Pons (tissue), 1 donor: ENCODE measurements around the gene INPP4B.
"Not testable (repeated sequence)": the region's sequence is repeated elsewhere in the genome, so short reads cannot be mapped to it uniquely, and the experiment has no call there.

ENCODE experiments used
- DNase-seq: peaks from one replicate; pipeline ENCODE4 v3.0.0-alpha.2; 2016; ENCODE audit warnings: low spot score

The INPP4B gene

GRCh38 chr4:142683503-142683902, 162.6 kb downstream of the INPP4B start:
- no peak for DNase-seq

- no peak for DNase-seq
These were observed 174.6 kb downstream of the INPP4B start for GRCh38 chr4:142671516-142671915.

- no peak for DNase-seq
These were observed 182.3 kb downstream of the INPP4B start for GRCh38 chr4:142663828-142664227.

- no peak for DNase-seq
These were observed 185.4 kb downstream of the INPP4B start for GRCh38 chr4:142660728-142661127.

GRCh38 chr4:142656178-142656577, 189.9 kb downstream of the INPP4B start:
- DNase-seq, result no peak

- no peak for DNase-seq
These were observed 197.7 kb downstream of the INPP4B start for GRCh38 chr4:142648378-142648777.

- no peak for DNase-seq
These were observed 200.5 kb downstream of the INPP4B start for GRCh38 chr4:142645475-142646108.

GRCh38 chr4:142644628-142645027, 201.5 kb downstream of the INPP4B start:
- DNase-seq, result not testable (repeated sequence)

- no peak for DNase-seq
These were observed 208.5 kb downstream of the INPP4B start for GRCh38 chr4:142637614-142638013.

GRCh38 chr4:142631836-142632235, 214.3 kb downstream of the INPP4B start:
- no peak for DNase-seq

- no peak for DNase-seq
These were observed 230.8 kb downstream of the INPP4B start for GRCh38 chr4:142615324-142615665.

- DNase-seq, result no peak
These were observed 231.3 kb downstream of the INPP4B start for GRCh38 chr4:142614621-142615323.

GRCh38 chr4:142607976-142608375, 238.1 kb downstream of the INPP4B start:
- no peak for DNase-seq

- DNase-seq, result no peak
These were observed 245.1 kb downstream of the INPP4B start for GRCh38 chr4:142600952-142601351.

GRCh38 chr4:142598132-142598531, 248.0 kb downstream of the INPP4B start:
- no peak for DNase-seq

GRCh38 chr4:142596595-142596994, 249.5 kb downstream of the INPP4B start:
- DNase-seq, result no peak

GRCh38 chr4:142596121-142596520, 250.0 kb downstream of the INPP4B start:
- no peak for DNase-seq

- no peak for DNase-seq
These were observed 250.8 kb downstream of the INPP4B start for GRCh38 chr4:142595222-142595871.

- DNase-seq, result no peak
These were observed 260.7 kb downstream of the INPP4B start for GRCh38 chr4:142585411-142585810.

GRCh38 chr4:142583708-142584107, 262.4 kb downstream of the INPP4B start:
- no peak for DNase-seq

GRCh38 chr4:142582340-142582739, 263.8 kb downstream of the INPP4B start:
- no peak for DNase-seq

GRCh38 chr4:142581881-142582280, 264.2 kb downstream of the INPP4B start:
- DNase-seq, result no peak

GRCh38 chr4:142579443-142579842, 266.7 kb downstream of the INPP4B start:
- no peak for DNase-seq
